Neural progenitor cell (in vitro differentiated cells): ENCODE data around the gene DOK5.

ENCODE experiments used
- CTCF ChIP-seq: fragments of 200-600 bp; sonication (generic); IDR thresholded peaks from 2 replicates; pipeline ENCODE4 v1.5.1; 2017; ENCODE audit warnings: antibody characterized with exemption, mild to moderate bottlenecking
- EZH2 ChIP-seq: fragments of 200-600 bp; sonication (generic); IDR thresholded peaks from 2 replicates; pipeline ENCODE4 v1.6.1; 2017; ENCODE audit warnings: antibody characterized with exemption, mild to moderate bottlenecking, moderate library complexity
- EZH2phosphoT487 ChIP-seq: fragments of 200-600 bp; sonication (generic); IDR thresholded peaks from 2 replicates; pipeline ENCODE4 v1.6.1; 2017; ENCODE audit warnings: antibody characterized with exemption

- TF ChIP-seq CTCF = no peak
- TF ChIP-seq EZH2 = no peak
- TF ChIP-seq EZH2phosphoT487 = no peak
Observed at GRCh38 chr20:54691327-54691726, 215.9 kb downstream of the DOK5 start.
